T1000 (cell line): Measurements from ENCODE around the gene SRPRA.
A peak's percentile ranks its signal among the peaks of the same experiment; 100 is the strongest.
"Not testable (repeated sequence)": the region's sequence is repeated elsewhere in the genome, so short reads cannot be mapped to it uniquely, and the experiment has no call there.

Source experiments
- DNase-seq: peaks from one replicate; lab custom pipeline; 2025; ENCODE audit warnings: mixed read lengths; lab: John Stamatoyannopoulos, UW

SRPRA gene, protein sequence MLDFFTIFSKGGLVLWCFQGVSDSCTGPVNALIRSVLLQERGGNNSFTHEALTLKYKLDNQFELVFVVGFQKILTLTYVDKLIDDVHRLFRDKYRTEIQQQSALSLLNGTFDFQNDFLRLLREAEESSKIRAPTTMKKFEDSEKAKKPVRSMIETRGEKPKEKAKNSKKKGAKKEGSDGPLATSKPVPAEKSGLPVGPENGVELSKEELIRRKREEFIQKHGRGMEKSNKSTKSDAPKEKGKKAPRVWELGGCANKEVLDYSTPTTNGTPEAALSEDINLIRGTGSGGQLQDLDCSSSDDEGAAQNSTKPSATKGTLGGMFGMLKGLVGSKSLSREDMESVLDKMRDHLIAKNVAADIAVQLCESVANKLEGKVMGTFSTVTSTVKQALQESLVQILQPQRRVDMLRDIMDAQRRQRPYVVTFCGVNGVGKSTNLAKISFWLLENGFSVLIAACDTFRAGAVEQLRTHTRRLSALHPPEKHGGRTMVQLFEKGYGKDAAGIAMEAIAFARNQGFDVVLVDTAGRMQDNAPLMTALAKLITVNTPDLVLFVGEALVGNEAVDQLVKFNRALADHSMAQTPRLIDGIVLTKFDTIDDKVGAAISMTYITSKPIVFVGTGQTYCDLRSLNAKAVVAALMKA

DNA sequence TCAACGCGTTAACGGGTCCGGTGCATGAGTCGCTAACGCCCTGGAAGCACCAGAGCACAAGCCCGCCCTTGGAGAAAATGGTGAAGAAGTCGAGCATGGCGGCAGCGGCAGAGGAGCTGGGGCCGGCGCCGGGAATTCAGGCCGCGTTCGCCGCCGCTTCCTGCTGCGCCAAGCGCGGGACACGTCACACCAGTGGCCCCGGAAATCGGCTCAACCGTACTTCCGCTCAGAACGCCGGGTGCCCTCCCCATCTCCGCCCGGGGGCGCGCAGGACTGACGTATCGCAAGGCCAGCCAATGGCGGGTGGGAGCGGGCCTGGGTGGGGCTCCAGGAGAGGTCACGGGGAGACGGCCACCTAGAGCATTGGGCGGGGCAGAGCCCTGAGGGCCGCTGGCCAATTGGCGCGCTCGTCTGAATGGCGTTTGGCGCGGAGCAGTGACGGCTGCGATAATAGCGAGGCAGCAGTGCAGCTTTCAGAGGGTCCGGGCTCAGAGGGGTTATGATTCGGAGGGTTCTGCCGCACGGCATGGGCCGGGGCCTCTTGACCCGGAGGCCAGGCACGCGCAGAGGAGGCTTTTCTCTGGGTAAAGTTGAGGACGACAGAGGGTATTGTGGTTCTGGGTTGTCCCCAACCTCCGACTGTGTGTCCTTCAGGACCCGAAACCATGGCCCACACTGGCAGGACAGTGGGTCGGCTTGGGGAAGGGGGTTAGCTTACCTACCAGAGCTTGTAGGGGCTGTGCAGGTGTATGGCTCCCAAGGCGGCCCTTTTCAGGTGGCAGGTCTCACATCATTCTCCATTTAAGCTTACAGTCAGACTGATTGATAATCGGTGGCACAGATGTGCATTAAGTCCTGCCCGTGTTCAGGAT, at the start of gene SRPRA, which contains the start of gene FOXRED1:
SRPRA (minus strand) TSS at position 188 of the 872 bp plus-strand sequence; CDS start at position 97, 91 bp downstream.
FOXRED1 (plus strand) TSS at position 447 of the 872 bp plus-strand sequence; CDS start at position 500, 53 bp downstream.
- peak; percentile 94 for DNase-seq

DNA sequence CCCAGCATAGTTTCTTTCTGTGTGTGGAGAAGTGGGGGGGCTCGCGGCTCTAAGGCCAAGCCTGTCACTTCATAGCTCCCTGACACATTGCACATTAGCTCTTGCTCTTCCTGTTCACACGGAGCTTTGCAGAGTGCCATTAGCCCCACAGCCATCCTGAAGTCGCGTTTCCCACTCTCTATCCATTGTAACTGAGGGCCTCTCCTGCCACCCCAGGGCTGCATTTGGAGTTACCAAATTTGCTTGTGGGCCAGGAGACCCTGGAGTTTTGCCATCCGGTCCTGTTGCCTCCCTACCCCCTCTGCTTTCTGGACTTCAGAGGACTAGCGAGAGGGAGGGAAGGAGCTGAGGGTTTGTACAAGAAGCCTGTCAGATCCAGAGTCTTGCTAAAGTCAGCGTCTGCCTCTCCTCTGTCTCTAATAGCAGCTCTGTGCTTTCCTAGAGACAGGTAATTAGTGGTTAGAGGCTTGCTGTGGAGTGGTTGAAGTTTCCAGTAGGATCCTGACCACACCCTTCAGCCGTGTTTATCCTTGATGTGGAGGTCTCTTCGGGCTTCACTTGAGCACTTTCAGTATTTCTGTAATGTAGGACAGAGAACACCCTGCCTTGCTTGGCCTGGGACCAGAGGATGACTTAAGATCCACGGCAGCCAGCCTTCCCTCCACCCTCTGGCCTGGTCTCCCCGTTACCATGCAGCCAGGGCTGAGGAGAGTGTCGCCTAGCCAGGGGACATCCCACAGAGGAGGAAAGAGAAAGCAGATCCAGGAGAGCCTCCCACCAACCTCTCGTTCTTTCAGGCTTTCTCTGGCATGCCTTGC, 49.3 kb upstream of the SRPRA start:
- no peak for DNase-seq

DNA sequence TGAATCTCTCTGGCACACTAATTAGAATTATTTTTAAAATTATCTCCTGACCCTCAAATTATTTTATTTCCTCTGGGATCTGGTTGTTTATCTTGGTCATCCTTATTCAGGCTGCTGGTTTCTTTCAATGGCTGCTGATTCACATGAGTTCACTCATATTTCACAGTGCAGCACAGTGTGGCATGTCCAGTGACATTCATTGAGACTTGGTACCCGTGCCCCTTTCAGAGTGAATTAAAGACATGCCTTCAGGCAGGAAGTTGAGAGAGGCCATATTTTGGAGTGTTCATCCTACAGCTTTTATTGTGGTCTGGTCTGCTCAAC, 48.7 kb upstream of the SRPRA start:
- DNase-seq, result no peak

DNA sequence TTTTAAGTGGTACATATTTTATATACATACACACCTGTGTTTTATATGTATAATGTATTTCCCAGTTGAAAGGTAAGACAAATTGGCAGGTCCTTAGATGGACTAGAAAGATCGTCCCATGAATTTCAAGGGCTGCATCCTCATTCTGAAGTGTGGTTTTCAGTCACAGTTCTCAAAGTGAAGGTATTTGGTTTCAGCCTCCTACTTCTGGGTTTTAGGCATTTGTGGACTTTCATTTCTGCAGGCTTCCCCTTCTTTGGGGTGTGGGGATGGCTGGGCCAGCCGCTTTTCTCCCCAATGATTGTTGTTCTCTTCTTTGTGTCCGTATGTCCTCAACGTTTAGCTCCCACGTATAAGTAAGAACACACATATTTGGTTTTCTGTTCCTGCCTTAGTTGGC, 45.1 kb upstream of the SRPRA start:
- DNase-seq, result no peak

DNA sequence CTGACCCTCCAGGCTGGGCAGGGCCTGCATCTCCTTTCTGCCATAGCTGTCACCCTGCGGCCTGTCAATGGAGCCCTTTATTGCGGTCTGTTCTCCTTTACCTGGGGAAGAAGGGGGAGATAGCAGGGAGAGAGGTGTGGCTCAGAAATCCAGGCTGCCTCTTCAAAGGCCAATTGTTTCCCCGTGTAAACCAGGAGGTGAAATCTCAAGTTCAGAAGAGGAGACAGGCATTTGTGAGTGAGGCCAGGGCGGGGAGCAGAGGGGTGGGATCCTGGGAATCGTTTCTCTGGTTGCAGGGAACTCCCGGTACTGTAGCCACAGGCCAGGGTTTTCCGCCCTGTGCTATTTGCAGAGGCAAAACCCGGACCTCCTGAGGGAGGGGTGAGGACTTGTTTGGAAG, 44.3 kb upstream of the SRPRA start:
- no peak for DNase-seq

DNA sequence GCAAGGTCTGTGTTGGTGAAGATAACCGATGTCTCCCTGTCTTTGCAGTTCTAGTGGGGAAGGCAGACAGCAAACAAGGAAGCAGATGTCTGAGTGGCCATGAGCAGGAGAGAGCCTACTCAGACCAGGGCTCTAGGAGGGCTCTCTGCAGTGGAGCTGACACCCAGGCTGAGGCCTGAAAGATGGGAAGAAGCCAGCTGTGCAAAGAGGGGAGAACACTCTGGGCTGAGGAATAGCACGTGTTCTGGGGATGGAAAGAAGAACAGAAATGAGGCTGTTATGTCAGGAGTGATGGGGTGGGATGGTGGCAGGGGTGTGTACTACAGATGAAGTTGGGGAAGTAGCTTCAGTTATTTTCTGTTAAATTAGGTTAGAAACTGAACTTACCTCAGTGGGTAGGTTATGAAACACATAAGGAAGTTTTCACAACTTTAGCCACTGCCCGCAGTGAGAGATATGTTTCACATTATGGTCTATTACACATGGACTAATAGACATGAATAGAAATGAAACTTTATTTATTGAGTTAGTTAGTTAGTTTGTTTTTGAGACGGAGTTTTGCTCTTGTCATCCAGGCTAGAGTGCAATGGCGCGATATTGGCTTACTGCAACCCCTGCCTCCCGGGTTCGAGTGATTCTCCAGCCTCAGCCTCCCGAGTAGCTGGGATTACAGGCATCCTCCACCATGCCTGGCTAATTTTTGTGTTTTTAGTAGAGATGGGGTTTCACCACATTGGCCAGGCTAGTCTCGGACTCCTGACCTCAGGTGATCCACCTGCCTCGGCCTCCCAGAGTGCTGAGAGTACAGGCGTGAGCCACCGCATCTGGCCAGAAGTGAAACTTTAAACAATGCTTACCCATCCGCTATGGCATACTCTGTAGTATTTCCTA, 43.0 kb upstream of the SRPRA start:
- DNase-seq, result no peak

DNA sequence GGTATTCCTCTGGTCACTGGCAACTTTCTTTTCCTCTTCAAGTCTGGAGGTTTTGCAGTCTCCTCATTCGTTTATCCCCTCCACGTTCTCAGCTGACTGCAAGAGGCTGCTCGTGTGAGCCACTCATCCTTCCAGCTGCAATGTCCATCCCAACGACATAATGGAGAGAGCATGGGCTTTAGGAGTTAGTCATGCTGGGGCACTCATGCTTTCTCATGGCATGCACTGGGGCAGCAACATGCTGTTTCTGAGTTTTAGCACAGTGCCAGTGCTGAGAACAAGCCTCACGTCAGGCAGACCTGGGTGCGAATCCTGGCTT, 42.3 kb upstream of the SRPRA start:
- no peak for DNase-seq

DNA sequence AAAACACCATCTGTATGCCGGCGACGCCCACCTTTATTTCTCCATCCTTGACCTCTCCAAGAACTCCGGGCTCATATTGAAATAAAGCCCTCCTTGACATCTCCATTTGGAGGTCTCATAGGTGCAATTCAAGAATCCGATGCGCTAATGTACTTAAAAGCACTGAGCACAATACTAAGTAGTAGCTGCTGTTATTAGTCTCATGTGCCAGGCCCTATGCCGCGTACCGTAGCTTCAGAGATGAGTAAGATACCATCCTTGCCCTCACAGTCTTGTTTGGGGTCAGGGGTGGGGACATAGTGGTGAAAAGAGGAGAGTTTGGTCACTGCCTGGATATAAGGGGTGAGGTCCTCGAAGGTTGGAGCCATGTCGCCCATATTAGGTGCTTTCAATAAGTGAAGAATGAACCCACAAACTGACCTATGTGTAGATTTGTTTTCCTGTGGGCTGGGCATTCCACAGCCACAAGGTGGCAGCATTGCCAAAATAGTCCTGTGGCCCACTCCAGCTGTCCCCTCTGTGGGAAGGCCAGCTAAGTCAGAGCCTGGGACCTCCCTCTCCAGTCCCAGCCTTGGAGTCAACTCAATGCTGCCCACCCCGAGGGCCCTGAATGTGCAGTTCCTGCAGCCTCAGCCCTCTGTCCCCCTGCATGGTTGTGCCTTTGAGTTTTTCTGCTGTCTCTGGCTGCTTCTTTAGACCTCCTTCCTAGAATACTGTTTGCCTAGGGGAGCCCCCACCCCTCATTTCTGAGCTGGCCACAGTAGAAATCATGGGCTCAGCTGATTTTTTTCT, 41.7 kb upstream of the SRPRA start:
- peak; percentile 43 for DNase-seq

DNA sequence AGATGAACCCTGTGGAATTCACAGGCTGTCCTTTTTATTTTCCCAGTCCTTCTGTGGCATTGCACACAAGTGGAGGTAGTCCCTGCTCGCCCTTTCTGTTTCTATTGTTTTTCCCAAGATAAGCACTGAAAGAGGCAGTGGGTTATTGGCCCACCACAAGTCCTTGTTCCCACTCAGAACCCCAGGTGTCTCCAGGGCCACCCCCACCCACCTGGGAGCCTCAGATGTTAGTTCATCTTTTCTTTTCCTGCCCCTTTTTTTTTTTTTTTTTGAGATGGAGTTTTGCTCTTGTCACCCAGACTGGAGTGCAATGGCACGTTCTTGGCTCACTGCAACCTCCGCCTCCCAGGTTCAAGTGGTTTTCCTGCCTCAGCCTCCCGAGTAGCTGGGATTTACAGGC, 40.1 kb upstream of the SRPRA start:
- not testable (repeated sequence) for DNase-seq

DNA sequence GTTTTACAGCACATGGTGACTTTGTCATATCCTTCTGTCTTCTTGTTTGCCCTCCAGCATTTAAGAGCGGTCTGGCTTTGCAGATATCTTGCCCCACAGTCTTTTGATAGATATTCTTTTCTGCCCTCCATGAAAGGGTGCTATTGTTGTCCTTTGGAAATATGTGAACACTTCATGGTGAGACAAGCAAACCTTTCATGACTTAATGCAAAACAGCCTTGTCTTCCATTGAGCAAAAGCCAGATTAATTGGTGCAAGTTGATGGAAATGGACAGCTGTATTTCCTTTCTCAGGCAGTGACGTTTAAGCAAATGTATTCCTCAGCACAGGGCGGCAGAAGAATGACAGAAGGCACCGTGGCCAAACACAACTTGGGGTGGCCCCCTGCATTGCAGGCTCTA, 39.6 kb upstream of the SRPRA start:
- no peak for DNase-seq

DNA sequence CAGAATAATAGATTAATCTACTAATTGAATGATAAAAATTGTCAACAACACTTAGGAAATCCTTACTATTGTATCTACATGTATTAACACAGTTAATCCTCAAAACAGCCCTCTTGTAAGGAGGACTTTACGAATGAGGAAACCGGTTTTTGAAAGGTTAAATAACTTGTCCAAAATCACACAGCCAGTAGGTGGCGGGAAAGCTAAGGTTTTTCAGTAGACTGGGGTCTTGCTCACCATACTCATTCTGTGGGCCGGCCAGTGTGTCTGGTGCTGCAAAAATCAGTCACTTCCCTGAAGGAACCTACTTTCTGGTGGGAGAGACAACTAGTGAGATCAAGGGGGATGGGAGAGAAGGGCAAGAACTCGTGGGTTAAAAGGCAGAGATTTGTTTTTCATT, 39.0 kb upstream of the SRPRA start:
- no peak for DNase-seq

DNA sequence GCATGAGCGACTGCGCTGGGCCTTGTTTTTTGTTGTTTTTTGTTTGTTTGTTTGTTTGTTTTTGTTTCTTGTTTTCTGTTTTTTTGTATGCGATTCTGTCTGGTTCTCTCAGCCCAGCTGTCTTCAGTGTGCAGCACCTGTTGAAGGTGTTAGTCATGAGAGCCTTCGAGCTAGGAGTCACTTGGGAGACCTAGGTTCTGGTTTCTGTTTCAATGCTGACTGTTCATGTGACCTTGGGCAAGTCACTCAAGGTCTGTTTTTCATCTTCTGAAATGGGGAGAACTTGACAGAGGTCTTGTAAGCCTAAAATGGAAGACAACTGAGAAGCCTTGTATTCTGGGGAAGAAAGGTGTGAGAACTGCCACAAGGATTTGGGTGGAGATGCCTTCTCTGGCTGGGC, 37.0 kb upstream of the SRPRA start:
- no peak for DNase-seq

DNA sequence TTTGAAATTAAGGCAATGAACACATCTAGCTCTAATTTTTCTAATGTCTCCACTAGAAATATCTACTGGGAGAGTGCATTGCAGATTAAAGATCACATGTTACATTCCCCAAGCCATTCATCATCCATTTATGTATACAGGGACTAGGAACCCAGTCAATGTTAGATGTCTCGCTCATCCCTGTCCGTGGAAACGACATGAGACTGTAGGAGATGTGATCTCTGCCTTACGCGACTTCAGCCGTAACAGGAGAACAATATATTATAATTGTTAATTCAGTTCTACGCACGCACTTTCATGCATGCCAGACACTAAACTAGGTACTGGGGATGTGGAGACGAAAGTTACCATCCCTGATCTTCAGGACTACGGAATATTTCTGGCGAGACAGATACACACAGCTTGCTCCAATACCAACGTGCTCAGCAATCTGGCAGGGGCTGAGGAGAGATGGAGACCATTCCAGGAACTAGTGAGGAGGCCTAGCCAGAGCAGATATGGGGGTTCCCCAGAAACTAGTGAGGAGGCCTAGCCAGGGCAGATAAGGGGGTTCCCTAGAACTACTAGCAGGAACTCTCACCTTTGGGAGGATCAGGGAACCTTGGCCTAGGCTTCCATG, 35.9 kb upstream of the SRPRA start:
- no peak for DNase-seq

DNA sequence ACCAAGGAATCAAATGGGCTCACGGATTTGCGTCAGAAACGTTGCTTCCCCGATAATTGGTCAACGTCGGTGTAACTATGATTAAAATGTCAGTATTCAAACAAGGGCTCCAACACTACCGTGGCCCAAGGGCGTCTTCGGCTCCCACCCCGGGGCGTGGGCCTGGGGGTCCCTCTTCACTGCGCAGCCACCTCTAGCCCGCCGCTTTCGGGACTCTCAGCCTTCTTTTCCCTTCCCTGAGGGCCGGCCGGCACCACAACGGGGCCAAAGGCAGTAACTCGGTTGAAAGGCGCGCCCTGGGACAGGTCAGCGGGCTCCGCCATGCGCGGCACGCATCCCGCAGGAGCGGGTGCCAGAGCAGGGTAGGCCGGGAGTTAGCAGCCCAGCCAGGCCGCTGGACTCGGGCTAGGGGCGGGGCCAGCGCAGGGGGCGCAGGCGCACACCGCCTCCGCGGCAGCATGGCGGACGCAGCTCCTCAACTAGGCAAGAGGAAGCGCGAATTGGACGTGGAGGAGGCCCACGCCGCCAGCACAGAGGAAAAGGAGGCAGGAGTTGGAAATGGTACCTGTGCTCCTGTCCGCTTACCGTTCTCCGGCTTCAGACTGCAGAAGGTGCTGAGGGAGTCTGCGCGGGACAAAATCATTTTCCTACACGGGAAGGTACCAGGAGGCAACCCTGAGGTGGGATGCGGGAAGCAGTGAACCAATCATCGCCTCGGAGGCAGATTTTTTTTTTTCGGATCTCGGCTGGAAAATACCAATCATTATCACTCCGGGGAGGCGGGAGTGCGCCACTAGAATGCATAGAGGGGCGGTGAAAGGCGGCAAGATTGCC, 35.1 kb upstream of the SRPRA start, which contains the start of gene DCPS:
DCPS (plus strand) TSS at position 438 of the 834 bp plus-strand sequence; CDS start at position 459, 21 bp downstream.
- DNase-seq, result peak; percentile 83

DNA sequence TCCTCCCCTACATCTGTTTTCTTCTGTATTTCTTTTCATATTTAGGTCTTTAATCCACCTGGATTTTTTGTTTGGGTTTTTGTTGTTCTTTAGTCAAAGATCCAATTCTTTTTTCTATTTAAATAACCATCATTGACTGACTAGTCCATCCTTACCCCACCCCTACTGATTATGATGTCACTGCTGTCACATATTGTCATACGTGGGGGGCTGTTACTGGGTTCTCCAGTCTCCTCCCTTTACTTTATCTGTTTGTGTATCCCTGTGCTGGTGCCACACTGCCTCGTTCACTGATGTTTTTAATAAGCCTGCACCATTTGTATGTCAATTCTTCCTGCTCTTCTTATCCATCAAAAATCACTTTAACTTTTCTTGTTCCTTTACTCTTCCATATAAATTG, 28.3 kb upstream of the SRPRA start:
- DNase-seq, result no peak

DNA sequence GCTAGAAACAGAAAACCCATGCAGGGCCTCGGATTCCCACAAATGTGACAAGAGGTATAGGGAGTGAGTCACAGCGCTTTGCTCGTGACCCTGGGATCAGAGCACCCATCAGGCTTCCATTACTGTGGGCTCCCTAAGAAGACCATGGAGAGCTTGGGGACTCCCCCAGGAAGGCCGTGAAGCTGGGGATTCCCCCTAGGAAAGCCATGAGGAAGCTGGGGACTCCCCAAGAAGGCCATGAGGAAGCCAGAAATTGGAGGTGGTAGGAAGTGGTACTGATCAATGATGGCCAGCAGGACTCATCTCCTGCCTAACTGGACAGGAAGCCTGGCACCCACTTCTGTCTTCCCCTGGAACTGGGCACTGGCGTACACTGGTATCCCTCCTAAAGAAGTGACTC, 25.0 kb upstream of the SRPRA start:
- DNase-seq, result no peak

DNA sequence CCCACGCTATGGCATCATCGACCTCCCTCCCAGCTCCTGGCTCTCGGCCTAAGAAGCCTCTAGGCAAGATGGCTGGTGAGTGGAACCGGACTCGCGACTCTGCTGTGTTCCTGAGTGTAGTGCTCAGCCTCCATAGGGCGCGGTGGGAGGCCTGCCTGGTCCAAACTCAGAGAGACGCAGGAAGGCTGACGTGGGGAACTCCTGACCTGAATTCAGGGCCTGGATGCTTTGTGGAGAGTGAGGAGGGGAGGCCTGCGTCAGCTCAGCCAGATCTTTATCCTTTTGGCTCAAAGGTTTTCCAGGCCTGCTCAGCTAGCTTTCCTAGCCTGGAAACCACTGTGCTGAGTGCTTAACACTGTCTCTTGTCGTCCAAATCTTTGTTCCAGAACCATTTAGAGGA, 22.2 kb upstream of the SRPRA start:
- no peak for DNase-seq

DNA sequence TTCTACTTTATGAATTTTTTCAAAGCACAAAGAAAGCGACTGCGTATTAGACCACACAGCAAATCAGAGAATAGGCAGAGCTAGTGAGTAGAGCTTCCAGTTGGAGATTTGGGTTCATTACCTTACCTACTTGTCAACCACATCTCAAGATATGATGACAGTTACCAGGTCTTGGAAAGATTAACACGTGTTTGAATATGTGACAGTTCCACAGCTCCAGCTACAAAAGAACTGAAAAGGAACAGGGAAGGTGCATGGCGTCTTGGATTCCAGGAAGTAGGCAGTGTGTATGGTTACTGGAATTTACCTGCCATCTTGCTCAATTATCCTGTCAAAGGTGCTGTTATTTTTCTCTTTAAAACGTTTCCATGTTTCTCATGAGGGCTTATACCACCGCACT, 19.5 kb upstream of the SRPRA start:
- DNase-seq, result no peak

DNA sequence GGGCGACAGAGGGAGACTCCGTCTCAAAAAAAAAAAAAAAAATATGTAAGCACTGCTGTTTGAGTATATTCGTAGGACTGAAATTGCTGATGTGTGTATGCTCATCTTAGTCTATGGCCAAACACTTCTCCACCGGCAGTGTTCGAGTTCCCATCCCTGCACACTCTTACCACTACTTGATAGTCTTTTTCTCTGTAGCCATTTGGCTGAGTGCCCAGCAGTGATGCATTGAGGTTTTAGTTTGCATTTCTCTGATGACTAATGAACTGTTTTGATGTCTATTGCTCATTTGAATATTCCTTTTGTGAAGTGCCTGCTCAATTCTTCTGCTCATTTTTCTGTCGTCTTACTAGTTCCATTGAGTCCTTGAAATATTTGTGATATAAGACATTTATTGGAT, 16.1 kb upstream of the SRPRA start:
- peak; percentile 68 for DNase-seq
